ENCODE data around the gene ZEB2. TPM values are rescaled to one million over a fixed set of nuclear protein-coding genes. Genes with fewer than 3 reads are reported as not detected.

The ZEB2 gene
- total and polyA plus RNA-seq, 5 donors: 40.2 to 147 (median 135) TPM

GRCh38 chr2:144550084-144550483 is 30.2 kb upstream of the ZEB2 start:
- no peak for ATAC-seq
- Histone ChIP-seq H3K4me3 (ENCODE audit: low read length) (no peak overlapping the region), H3K4me1 (ENCODE audit: control insufficient read depth, insufficient read depth, low read length) (no peaks in the 10 kb centered on the region), H3K27me3 (ENCODE audit: control insufficient read depth, insufficient read depth) (no peaks in the 10 kb centered on the region), H3K9me3 (ENCODE audit: control insufficient read depth, low read length) (no peaks in the 10 kb centered on the region), H3K27ac (ENCODE audit: low read length) (no peak overlapping the region)
- no peak for DNase-seq
- WGBS: 97% methylated on average over 6 of the region's 6 CpGs
- intact Hi-C loops (cut with DNase I): no loop called here

- H3K27ac ChIP-seq (ENCODE audit: low read length): no peak overlapping the region
- no peaks in the 10 kb centered on the region for H3K4me1 ChIP-seq (ENCODE audit: control insufficient read depth, insufficient read depth, low read length)
- no peaks in the 10 kb centered on the region for H3K9me3 ChIP-seq (ENCODE audit: control insufficient read depth, low read length)
- no peak overlapping the region for H3K4me3 ChIP-seq (ENCODE audit: low read length)
- H3K27me3 ChIP-seq (ENCODE audit: control insufficient read depth, insufficient read depth): no peaks in the 10 kb centered on the region
- intact Hi-C loops (cut with DNase I): no loop called here
- DNase-seq (no peak), ATAC-seq (no peak)
Observed at GRCh38 chr2:144548532-144549191, 28.7 kb upstream of the ZEB2 start.

GRCh38 chr2:144548088-144548487 is 28.2 kb upstream of the ZEB2 start:
- no peaks in the 10 kb centered on the region for H3K9me3 ChIP-seq (ENCODE audit: control insufficient read depth, low read length)
- WGBS: 40% methylated on average over 1 of the region's 1 CpG
- H3K27me3 ChIP-seq (ENCODE audit: control insufficient read depth, insufficient read depth): no peaks in the 10 kb centered on the region
- no peak for DNase-seq
- no peak overlapping the region for H3K27ac ChIP-seq (ENCODE audit: low read length)
- no peak for ATAC-seq
- intact Hi-C loops (cut with DNase I): no loop called here
- no peaks in the 10 kb centered on the region for H3K4me1 ChIP-seq (ENCODE audit: control insufficient read depth, insufficient read depth, low read length)
- H3K4me3 ChIP-seq (ENCODE audit: low read length): no peak overlapping the region

- no peak for DNase-seq
- intact Hi-C loops (cut with DNase I): no loop called here
- Histone ChIP-seq H3K27me3 (ENCODE audit: control insufficient read depth, insufficient read depth) (no peaks in the 10 kb centered on the region), H3K9me3 (ENCODE audit: control insufficient read depth, low read length) (no peaks in the 10 kb centered on the region), H3K4me1 (ENCODE audit: control insufficient read depth, insufficient read depth, low read length) (no peaks in the 10 kb centered on the region), H3K27ac (ENCODE audit: low read length) (no peak overlapping the region), H3K4me3 (ENCODE audit: low read length) (no peak overlapping the region)
- ATAC-seq: no peak
- 74% methylated on average over 6 of the region's 6 CpGs for WGBS
Observed at GRCh38 chr2:144547494-144547893, 27.6 kb upstream of the ZEB2 start.

GRCh38 chr2:144546933-144547332 is 27.0 kb upstream of the ZEB2 start:
- no peaks in the 10 kb centered on the region for H3K4me1 ChIP-seq (ENCODE audit: control insufficient read depth, insufficient read depth, low read length)
- 69% methylated on average over 6 of the region's 6 CpGs for WGBS
- DNase-seq (no peak), ATAC-seq (no peak)
- no peaks in the 10 kb centered on the region for H3K9me3 ChIP-seq (ENCODE audit: control insufficient read depth, low read length)
- no peak overlapping the region for H3K4me3 ChIP-seq (ENCODE audit: low read length)
- no peaks in the 10 kb centered on the region for H3K27me3 ChIP-seq (ENCODE audit: control insufficient read depth, insufficient read depth)
- intact Hi-C loops (cut with DNase I): no loop called here
- no peak overlapping the region for H3K27ac ChIP-seq (ENCODE audit: low read length)

GRCh38 chr2:144545787-144546186 is 25.9 kb upstream of the ZEB2 start:
- 96% methylated on average over 2 of the region's 2 CpGs for WGBS
- ATAC-seq (no peak), DNase-seq (no peak)
- no peaks in the 10 kb centered on the region for H3K9me3 ChIP-seq (ENCODE audit: control insufficient read depth, low read length)
- no peak overlapping the region for H3K27ac ChIP-seq (ENCODE audit: low read length)
- intact Hi-C loops (cut with DNase I): no loop called here
- no peak overlapping the region for H3K4me3 ChIP-seq (ENCODE audit: low read length)
- H3K4me1 ChIP-seq (ENCODE audit: control insufficient read depth, insufficient read depth, low read length): no peaks in the 10 kb centered on the region
- no peaks in the 10 kb centered on the region for H3K27me3 ChIP-seq (ENCODE audit: control insufficient read depth, insufficient read depth)

GRCh38 chr2:144544053-144544452 is 24.1 kb upstream of the ZEB2 start:
- 84% methylated on average over 3 of the region's 3 CpGs for WGBS
- no peak for ATAC-seq
- Histone ChIP-seq H3K4me1 (ENCODE audit: control insufficient read depth, insufficient read depth, low read length) (no peaks in the 10 kb centered on the region), H3K9me3 (ENCODE audit: control insufficient read depth, low read length) (no peaks in the 10 kb centered on the region), H3K27me3 (ENCODE audit: control insufficient read depth, insufficient read depth) (no peaks in the 10 kb centered on the region), H3K27ac (ENCODE audit: low read length) (no peak overlapping the region), H3K4me3 (ENCODE audit: low read length) (no peak overlapping the region)
- DNase-seq: no peak
- intact Hi-C loops (cut with DNase I): no loop called here

GRCh38 chr2:144541396-144541795 is 21.5 kb upstream of the ZEB2 start:
- H3K4me3 ChIP-seq (ENCODE audit: low read length): no peak overlapping the region
- intact Hi-C loops (cut with DNase I): no loop called here
- H3K4me1 ChIP-seq (ENCODE audit: control insufficient read depth, insufficient read depth, low read length): no peaks in the 10 kb centered on the region
- ATAC-seq (no peak), DNase-seq (no peak)
- no peaks in the 10 kb centered on the region for H3K27me3 ChIP-seq (ENCODE audit: control insufficient read depth, insufficient read depth)
- H3K27ac ChIP-seq (ENCODE audit: low read length): no peak overlapping the region
- no peaks in the 10 kb centered on the region for H3K9me3 ChIP-seq (ENCODE audit: control insufficient read depth, low read length)

- DNase-seq: no peak
- Histone ChIP-seq H3K9me3 (ENCODE audit: control insufficient read depth, low read length) (no peaks in the 10 kb centered on the region), H3K27me3 (ENCODE audit: control insufficient read depth, insufficient read depth) (no peaks in the 10 kb centered on the region), H3K4me3 (ENCODE audit: low read length) (no peak overlapping the region), H3K4me1 (ENCODE audit: control insufficient read depth, insufficient read depth, low read length) (no peaks in the 10 kb centered on the region), H3K27ac (ENCODE audit: low read length) (no peak overlapping the region)
- intact Hi-C loops (cut with DNase I): no loop called here
- WGBS: 91% methylated on average over 4 of the region's 4 CpGs
- ATAC-seq: no peak
Observed at GRCh38 chr2:144539289-144539782, 19.4 kb upstream of the ZEB2 start.

- no peak overlapping the region for H3K4me3 ChIP-seq (ENCODE audit: low read length)
- H3K9me3 ChIP-seq (ENCODE audit: control insufficient read depth, low read length): no peaks in the 10 kb centered on the region
- no peak overlapping the region for H3K27ac ChIP-seq (ENCODE audit: low read length)
- intact Hi-C loops (cut with DNase I): no loop called here
- no peaks in the 10 kb centered on the region for H3K4me1 ChIP-seq (ENCODE audit: control insufficient read depth, insufficient read depth, low read length)
- no peaks in the 10 kb centered on the region for H3K27me3 ChIP-seq (ENCODE audit: control insufficient read depth, insufficient read depth)
- 92% methylated on average over 2 of the region's 2 CpGs for WGBS
- DNase-seq (no peak), ATAC-seq (no peak)
Observed at GRCh38 chr2:144535300-144535699, 15.4 kb upstream of the ZEB2 start.

GRCh38 chr2:144533221-144533620 is 13.3 kb upstream of the ZEB2 start:
- WGBS: 91% methylated on average over 7 of the region's 7 CpGs
- H3K4me3 ChIP-seq (ENCODE audit: low read length): no peak overlapping the region
- no peak for DNase-seq
- ATAC-seq: no peak
- H3K27me3 ChIP-seq (ENCODE audit: control insufficient read depth, insufficient read depth): no peaks in the 10 kb centered on the region
- H3K4me1 ChIP-seq (ENCODE audit: control insufficient read depth, insufficient read depth, low read length): peaks cover 3% of the 10 kb centered on the region
- intact Hi-C loops (cut with DNase I): no loop called here
- H3K27ac ChIP-seq (ENCODE audit: low read length): no peak overlapping the region
- H3K9me3 ChIP-seq (ENCODE audit: control insufficient read depth, low read length): no peaks in the 10 kb centered on the region

GRCh38 chr2:144530596-144530995 is 10.7 kb upstream of the ZEB2 start:
- WGBS: 81% methylated on average over 5 of the region's 5 CpGs
- Histone ChIP-seq H3K4me1 (ENCODE audit: control insufficient read depth, insufficient read depth, low read length) (peaks cover 3% of the 10 kb centered on the region), H3K4me3 (ENCODE audit: low read length) (no peak overlapping the region), H3K9me3 (ENCODE audit: control insufficient read depth, low read length) (no peaks in the 10 kb centered on the region), H3K27me3 (ENCODE audit: control insufficient read depth, insufficient read depth) (no peaks in the 10 kb centered on the region), H3K27ac (ENCODE audit: low read length) (no peak overlapping the region)
- intact Hi-C loops (cut with DNase I): no loop called here
- DNase-seq: no peak
- ATAC-seq: no peak

Measured in right cardiac atrium (tissue), 5 donors.